Activated CD4-positive, alpha-beta T cell treated with anti-CD3 and anti-CD28 coated beads, Interleukin-2, amount 10 ng/mL, durations not matched to agents 24 days and 14 days (primary cell): ENCODE measurements around the gene TNNT3. TPM values are rescaled to one million over a fixed set of nuclear protein-coding genes. Genes with fewer than 3 reads are reported as not detected.

Experiments
- DNase-seq: peaks from one replicate; pipeline ENCODE4 v3.0.0; 2022
- H3K27ac Mint-ChIP-seq: one replicate; pipeline ENCODE4 v1.8.0; 2022; ENCODE audit warnings: mild to moderate bottlenecking, mixed read lengths
- H3K27me3 Mint-ChIP-seq: one replicate; pipeline ENCODE4 v1.8.0; 2022; ENCODE audit warnings: mixed read lengths
- H3K36me3 Mint-ChIP-seq: one replicate; pipeline ENCODE4 v1.8.0; 2022; ENCODE audit warnings: low read depth, mild to moderate bottlenecking, mixed read lengths
- H3K4me1 Mint-ChIP-seq: one replicate; pipeline ENCODE4 v1.8.0; 2021; ENCODE audit warnings: mixed read lengths
- H3K4me3 Mint-ChIP-seq: one replicate; pipeline ENCODE4 v1.8.0; 2022; ENCODE audit warnings: mild to moderate bottlenecking, moderate library complexity, mixed read lengths
- H3K9me3 Mint-ChIP-seq: one replicate; pipeline ENCODE4 v1.8.0; 2021; ENCODE audit warnings: mixed read lengths
- intact Hi-C: fragments of 100-400 bp; cut with micrococcal nuclease; formaldehyde crosslinking; loops from one replicate; pipeline ENCODE4 v1.15.1; 2023
- total RNA-seq: library from RNA; stranded (reverse); gene quantifications from 2 replicates; pipeline ENCODE4 v1.2.3, GENCODE V29; 2022

The TNNT3 gene
- total RNA-seq, 1 donor from 2014 or later, result 1.2 TPM

- no peaks in the 10 kb centered on the region for H3K4me1 Mint-ChIP-seq
- H3K9me3 Mint-ChIP-seq, result no peaks in the 10 kb centered on the region
- no peaks in the 10 kb centered on the region for H3K36me3 Mint-ChIP-seq
- H3K4me3 Mint-ChIP-seq, result no peak within 1 kb of the TSS
- intact Hi-C loops, result no loop called here
- no peak for DNase-seq
- H3K27me3 Mint-ChIP-seq, result no peaks in the 10 kb centered on the region
- H3K27ac Mint-ChIP-seq, result no peak within 1 kb of the TSS
These were observed 27.4 kb downstream of the TNNT3 start, which contains the start of gene MRPL23 for GRCh38 chr11:1946812-1947484. Gene MRPL23, plus strand, starts transcription at chr11:1947332. Its CDS starts 31 bp downstream, at chr11:1947363.

- no peak overlapping the region for H3K4me3 Mint-ChIP-seq
- no peaks in the 10 kb centered on the region for H3K36me3 Mint-ChIP-seq
- H3K27ac Mint-ChIP-seq, result no peak overlapping the region
- no peaks in the 10 kb centered on the region for H3K9me3 Mint-ChIP-seq
- H3K27me3 Mint-ChIP-seq, result no peaks in the 10 kb centered on the region
- DNase-seq, result no peak
- H3K4me1 Mint-ChIP-seq, result no peaks in the 10 kb centered on the region
- intact Hi-C loops, result no loop called here
These were observed 28.2 kb downstream of the TNNT3 start for GRCh38 chr11:1947592-1948237.

- H3K4me3 Mint-ChIP-seq, result no peak overlapping the region
- no peaks in the 10 kb centered on the region for H3K27me3 Mint-ChIP-seq
- H3K27ac Mint-ChIP-seq, result no peak overlapping the region
- H3K36me3 Mint-ChIP-seq, result no peaks in the 10 kb centered on the region
- no peaks in the 10 kb centered on the region for H3K9me3 Mint-ChIP-seq
- no peak for DNase-seq
- H3K4me1 Mint-ChIP-seq, result no peaks in the 10 kb centered on the region
- intact Hi-C loops, result no loop called here
These were observed 28.9 kb downstream of the TNNT3 start for GRCh38 chr11:1948389-1948788.

- DNase-seq, result no peak
- no peak overlapping the region for H3K4me3 Mint-ChIP-seq
- no peaks in the 10 kb centered on the region for H3K27me3 Mint-ChIP-seq
- H3K9me3 Mint-ChIP-seq, result no peaks in the 10 kb centered on the region
- no peaks in the 10 kb centered on the region for H3K36me3 Mint-ChIP-seq
- H3K4me1 Mint-ChIP-seq, result no peaks in the 10 kb centered on the region
- intact Hi-C loops, result no loop called here
- no peak overlapping the region for H3K27ac Mint-ChIP-seq
These were observed 29.8 kb downstream of the TNNT3 start for GRCh38 chr11:1949302-1949701.

GRCh38 chr11:1949922-1950321 lies 30.4 kb downstream of the TNNT3 start:
- no peak for DNase-seq
- no peak overlapping the region for H3K4me3 Mint-ChIP-seq
- no peaks in the 10 kb centered on the region for H3K36me3 Mint-ChIP-seq
- intact Hi-C loops, result no loop called here
- no peaks in the 10 kb centered on the region for H3K27me3 Mint-ChIP-seq
- no peaks in the 10 kb centered on the region for H3K9me3 Mint-ChIP-seq
- no peak overlapping the region for H3K27ac Mint-ChIP-seq
- no peaks in the 10 kb centered on the region for H3K4me1 Mint-ChIP-seq

- Mint-ChIP-seq H3K4me3 (no peak overlapping the region), H3K9me3 (no peaks in the 10 kb centered on the region), H3K27me3 (no peaks in the 10 kb centered on the region), H3K36me3 (no peaks in the 10 kb centered on the region), H3K4me1 (no peaks in the 10 kb centered on the region), H3K27ac (no peak overlapping the region)
- no peak for DNase-seq
- intact Hi-C loops, result no loop called here
These were observed 33.4 kb downstream of the TNNT3 start for GRCh38 chr11:1952806-1953482.

- Mint-ChIP-seq H3K4me3 (no peak overlapping the region), H3K36me3 (no peaks in the 10 kb centered on the region), H3K9me3 (no peaks in the 10 kb centered on the region), H3K4me1 (no peaks in the 10 kb centered on the region), H3K27me3 (no peaks in the 10 kb centered on the region), H3K27ac (no peak overlapping the region)
- DNase-seq, result peak; percentile 68
- intact Hi-C loops, result no loop called here
These were observed 34.2 kb downstream of the TNNT3 start for GRCh38 chr11:1953489-1954266.

GRCh38 chr11:1958367-1958766 lies 38.9 kb downstream of the TNNT3 start:
- intact Hi-C loops, result no loop called here
- Mint-ChIP-seq H3K27ac (no peak overlapping the region), H3K36me3 (no peaks in the 10 kb centered on the region), H3K27me3 (no peaks in the 10 kb centered on the region), H3K9me3 (no peaks in the 10 kb centered on the region), H3K4me3 (no peak overlapping the region), H3K4me1 (no peaks in the 10 kb centered on the region)
- no peak for DNase-seq

GRCh38 chr11:1959786-1960185 lies 40.3 kb downstream of the TNNT3 start:
- no peaks in the 10 kb centered on the region for H3K4me1 Mint-ChIP-seq
- H3K27me3 Mint-ChIP-seq, result no peaks in the 10 kb centered on the region
- intact Hi-C loops, result no loop called here
- peak; percentile 11 for DNase-seq
- no peaks in the 10 kb centered on the region for H3K9me3 Mint-ChIP-seq
- H3K27ac Mint-ChIP-seq, result no peak overlapping the region
- no peaks in the 10 kb centered on the region for H3K36me3 Mint-ChIP-seq
- H3K4me3 Mint-ChIP-seq, result no peak overlapping the region

GRCh38 chr11:1963864-1964263 lies 44.4 kb downstream of the TNNT3 start:
- Mint-ChIP-seq H3K27me3 (no peaks in the 10 kb centered on the region), H3K36me3 (no peaks in the 10 kb centered on the region), H3K27ac (no peak overlapping the region), H3K4me1 (no peaks in the 10 kb centered on the region), H3K4me3 (no peak overlapping the region), H3K9me3 (no peaks in the 10 kb centered on the region)
- intact Hi-C loops, result no loop called here
- no peak for DNase-seq

- Mint-ChIP-seq H3K4me3 (no peak overlapping the region), H3K4me1 (no peaks in the 10 kb centered on the region), H3K36me3 (no peaks in the 10 kb centered on the region), H3K27me3 (no peaks in the 10 kb centered on the region), H3K27ac (no peak overlapping the region), H3K9me3 (no peaks in the 10 kb centered on the region)
- no peak for DNase-seq
- intact Hi-C loops, result no loop called here
These were observed 44.8 kb downstream of the TNNT3 start for GRCh38 chr11:1964348-1964747.

- intact Hi-C loops, result no loop called here
- Mint-ChIP-seq H3K27me3 (no peaks in the 10 kb centered on the region), H3K9me3 (no peaks in the 10 kb centered on the region), H3K27ac (no peak overlapping the region), H3K4me3 (no peak overlapping the region), H3K4me1 (no peaks in the 10 kb centered on the region), H3K36me3 (no peaks in the 10 kb centered on the region)
- DNase-seq, result no peak
These were observed 45.5 kb downstream of the TNNT3 start for GRCh38 chr11:1964955-1965354.

GRCh38 chr11:1966531-1966930 lies 47.0 kb downstream of the TNNT3 start:
- no peaks in the 10 kb centered on the region for H3K4me1 Mint-ChIP-seq
- no peak overlapping the region for H3K27ac Mint-ChIP-seq
- no peak overlapping the region for H3K4me3 Mint-ChIP-seq
- no peak for DNase-seq
- no peaks in the 10 kb centered on the region for H3K36me3 Mint-ChIP-seq
- no peaks in the 10 kb centered on the region for H3K27me3 Mint-ChIP-seq
- intact Hi-C loops, result no loop called here
- H3K9me3 Mint-ChIP-seq, result no peaks in the 10 kb centered on the region
